Tibial nerve (tissue), 4 donors: ENCODE results near the gene PREB. TPM values are rescaled to one million over a fixed set of nuclear protein-coding genes. Genes with fewer than 3 reads are reported as not detected.

ENCODE experiments used
- DNase-seq, 2 donors: peaks; one replicate each; pipeline ENCODE4 v3.0.0-alpha.2; 2019; ENCODE audit warnings: low spot score in 2 of 2
- H3K27ac ChIP-seq, 4 donors: fragments of 200-600 bp; sonication (generic) in 3 of 4; one replicate each; pipeline ENCODE4 v1.5.1; 2017 to 2019; ENCODE audit warnings: mild to moderate bottlenecking in 1 of 4
- H3K27me3 ChIP-seq, 2 donors: fragments of 200-600 bp; sonication (generic) in 1 of 2; one replicate each; pipeline versions ENCODE4 v1.5.1 to v1.6.0; 2017 to 2019
- H3K36me3 ChIP-seq, 3 donors: fragments of 200-600 bp; sonication (generic); one replicate each; pipeline ENCODE4 v1.5.1; 2018 to 2019
- H3K4me1 ChIP-seq, 4 donors: fragments of 200-600 bp; sonication (generic) in 3 of 4; one replicate each; pipeline ENCODE4 v1.5.1; 2017 to 2019
- H3K4me3 ChIP-seq, 4 donors: fragments of 200-600 bp; sonication (generic) in 3 of 4; one replicate each; pipeline ENCODE4 v1.5.1; 2017 to 2019; ENCODE audit warnings: mild to moderate bottlenecking in 1 of 4, moderate library complexity in 1 of 4
- H3K9me3 ChIP-seq, 4 donors: fragments of 200-600 bp; sonication (generic) in 3 of 4; one replicate each; pipeline ENCODE4 v1.5.1; 2017 to 2019
- CTCF ChIP-seq, 5 experiments: fragments of 200-600 bp in 3 of 5; fragments of 450-650 bp in 2 of 5; sonication (generic) in 3 of 5; IDR thresholded peaks; one replicate each; pipeline ENCODE4 v1.5.1; 2016 to 2019; ENCODE audit warnings: antibody characterized with exemption in 5 of 5, mild to moderate bottlenecking in 3 of 5, moderate library complexity in 2 of 5
- EP300 ChIP-seq, 2 donors: sonication (generic); formaldehyde crosslinking; IDR thresholded peaks; one replicate each; pipeline ENCODE4 v1.6.1; 2017; ENCODE audit warnings: antibody characterized with exemption in 2 of 2, mild to moderate bottlenecking in 1 of 2
- POLR2A ChIP-seq, 2 donors: fragments of 450-650 bp; IDR thresholded peaks; one replicate each; pipeline ENCODE4 v1.6.1; 2017; ENCODE audit warnings: antibody characterized with exemption in 2 of 2, mild to moderate bottlenecking in 2 of 2, moderate library complexity in 2 of 2
- WGBS, 2 donors: methylation state at CpG; one replicate each; pipeline ENCODE4 v1.1.5; 2018; 5-methylcytosine and 5-hydroxymethylcytosine counted together
- total RNA-seq, 4 donors: library from RNA; depleted of rRNA; stranded (reverse); fragments of >200 nt; gene quantifications; one replicate each; pipeline ENCODE4 v1.1.0, GENCODE V29; 2016

The PREB gene
- total RNA-seq, 4 donors from 2014 or later, result 54.4 to 114 (median 80.1) TPM

DNA sequence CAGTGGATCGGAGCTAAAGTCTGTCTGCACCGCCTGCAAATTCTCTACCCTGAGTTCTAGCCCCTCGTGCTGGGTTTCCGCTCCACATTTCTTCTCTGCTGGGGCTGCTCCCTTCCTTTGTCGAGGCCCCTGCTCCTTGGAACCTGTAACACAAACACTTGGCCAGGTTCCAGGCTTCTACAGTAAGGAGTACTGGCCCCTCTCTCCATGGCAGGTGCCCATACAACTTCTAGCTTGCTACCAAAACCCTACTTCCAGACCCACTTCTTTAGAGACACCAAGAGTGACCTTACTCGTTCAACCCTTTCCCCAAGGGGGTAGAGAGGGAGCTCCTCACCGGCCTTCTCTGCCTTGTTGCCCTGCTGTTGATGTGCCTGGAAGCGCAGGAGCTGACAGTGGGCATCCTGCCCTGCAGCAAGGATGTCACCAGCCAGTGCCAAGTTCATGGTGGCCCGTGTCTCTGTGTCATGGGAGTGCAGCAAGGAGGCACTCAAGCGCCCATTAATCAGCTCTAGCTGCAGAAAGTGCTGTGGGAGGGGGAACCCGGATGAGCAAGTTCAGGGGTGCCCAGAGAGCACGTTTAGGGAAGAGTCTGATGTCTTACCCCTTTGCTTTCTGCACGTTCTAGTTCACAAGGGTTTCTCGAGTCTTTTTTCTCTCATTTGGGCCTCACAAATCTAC, 1.1 kb downstream of the PREB start:
- H3K9me3 ChIP-seq, result no peaks in the 10 kb centered on the region
- peak overlapping the region; percentile 70 to 100 (median 95) for H3K4me3 ChIP-seq
- H3K36me3 ChIP-seq, result peaks cover 0 to 39% (median 9%) of the 10 kb centered on the region in 3 donors
- H3K27ac ChIP-seq, result peak overlapping the region in 3 of 4 donors; percentile 49 to 96 (median 86)
- DNase-seq, result no peak
- peaks cover 0 to 20% (median 12%) of the 10 kb centered on the region in 4 donors for H3K4me1 ChIP-seq
- no peaks in the 10 kb centered on the region for H3K27me3 ChIP-seq
- WGBS, 2 donors, result 41 to 46% methylated on average over 14 of the region's 14 CpGs
- TF ChIP-seq EP300 (IDR thresholded peaks at IDR 0.05) (no peak), CTCF (IDR thresholded peaks at IDR 0.05) (no peak), POLR2A (IDR thresholded peaks at IDR 0.05) (no peak)

GRCh38 chr2:27131429-27131828, 3.0 kb downstream of the PREB start:
- TF ChIP-seq EP300 (IDR thresholded peaks at IDR 0.05) (no peak), POLR2A (IDR thresholded peaks at IDR 0.05) (no peak), CTCF (IDR thresholded peaks at IDR 0.05) (no peak)
- no peak for DNase-seq
- Histone ChIP-seq H3K4me3 (no peak overlapping the region), H3K4me1 (peaks cover 0 to 20% (median 12%) of the 10 kb centered on the region in 4 donors), H3K27ac (no peak overlapping the region), H3K27me3 (no peaks in the 10 kb centered on the region), H3K36me3 (peaks cover 0 to 39% (median 9%) of the 10 kb centered on the region in 3 donors), H3K9me3 (no peaks in the 10 kb centered on the region)
- 83 to 87% methylated on average over 11 of the region's 11 CpGs for WGBS, 2 donors

- Histone ChIP-seq H3K4me3 (no peak overlapping the region), H3K27me3 (no peaks in the 10 kb centered on the region), H3K4me1 (peaks cover 0 to 20% (median 12%) of the 10 kb centered on the region in 4 donors), H3K36me3 (peaks cover 0 to 39% (median 9%) of the 10 kb centered on the region in 3 donors), H3K9me3 (no peaks in the 10 kb centered on the region), H3K27ac (no peak overlapping the region)
- no peak for TF ChIP-seq EP300 (IDR thresholded peaks at IDR 0.05)
- 81% methylated on average over 10 of the region's 10 CpGs for WGBS, 2 donors
- no peak for DNase-seq
Observed at GRCh38 chr2:27130396-27130795, 4.0 kb downstream of the PREB start.

- peaks cover 0 to 39% (median 9%) of the 10 kb centered on the region in 3 donors for H3K36me3 ChIP-seq
- no peak for DNase-seq
- H3K27me3 ChIP-seq, result no peaks in the 10 kb centered on the region
- TF ChIP-seq POLR2A (IDR thresholded peaks at IDR 0.05), result no peak
- no peak for TF ChIP-seq CTCF (IDR thresholded peaks at IDR 0.05)
- TF ChIP-seq EP300 (IDR thresholded peaks at IDR 0.05), result no peak
- no peak overlapping the region for H3K4me3 ChIP-seq
- no peak overlapping the region for H3K27ac ChIP-seq
- H3K4me1 ChIP-seq, result peaks cover 0 to 22% (median 12%) of the 10 kb centered on the region in 4 donors
- no peaks in the 10 kb centered on the region for H3K9me3 ChIP-seq
- 74 to 77% methylated on average over 11 of the region's 11 CpGs for WGBS, 2 donors
Observed at GRCh38 chr2:27128668-27129571, 5.5 kb downstream of the PREB start.

GRCh38 chr2:27127883-27128667, 6.4 kb downstream of the PREB start:
- H3K36me3 ChIP-seq, result peaks cover 0 to 39% (median 9%) of the 10 kb centered on the region in 3 donors
- H3K27ac ChIP-seq, result no peak overlapping the region
- TF ChIP-seq POLR2A (IDR thresholded peaks at IDR 0.05), result no peak
- no peak for TF ChIP-seq EP300 (IDR thresholded peaks at IDR 0.05)
- no peak for TF ChIP-seq CTCF (IDR thresholded peaks at IDR 0.05)
- H3K27me3 ChIP-seq, result no peaks in the 10 kb centered on the region
- peaks cover 0 to 22% (median 8%) of the 10 kb centered on the region in 4 donors for H3K4me1 ChIP-seq
- H3K4me3 ChIP-seq, result no peak overlapping the region
- no peaks in the 10 kb centered on the region for H3K9me3 ChIP-seq
- DNase-seq, result no peak
- 80 to 91% methylated on average over 7 to 9 of the region's 9 CpGs for WGBS, 2 donors
